ENCODE data around the gene S1PR4.

DNA sequence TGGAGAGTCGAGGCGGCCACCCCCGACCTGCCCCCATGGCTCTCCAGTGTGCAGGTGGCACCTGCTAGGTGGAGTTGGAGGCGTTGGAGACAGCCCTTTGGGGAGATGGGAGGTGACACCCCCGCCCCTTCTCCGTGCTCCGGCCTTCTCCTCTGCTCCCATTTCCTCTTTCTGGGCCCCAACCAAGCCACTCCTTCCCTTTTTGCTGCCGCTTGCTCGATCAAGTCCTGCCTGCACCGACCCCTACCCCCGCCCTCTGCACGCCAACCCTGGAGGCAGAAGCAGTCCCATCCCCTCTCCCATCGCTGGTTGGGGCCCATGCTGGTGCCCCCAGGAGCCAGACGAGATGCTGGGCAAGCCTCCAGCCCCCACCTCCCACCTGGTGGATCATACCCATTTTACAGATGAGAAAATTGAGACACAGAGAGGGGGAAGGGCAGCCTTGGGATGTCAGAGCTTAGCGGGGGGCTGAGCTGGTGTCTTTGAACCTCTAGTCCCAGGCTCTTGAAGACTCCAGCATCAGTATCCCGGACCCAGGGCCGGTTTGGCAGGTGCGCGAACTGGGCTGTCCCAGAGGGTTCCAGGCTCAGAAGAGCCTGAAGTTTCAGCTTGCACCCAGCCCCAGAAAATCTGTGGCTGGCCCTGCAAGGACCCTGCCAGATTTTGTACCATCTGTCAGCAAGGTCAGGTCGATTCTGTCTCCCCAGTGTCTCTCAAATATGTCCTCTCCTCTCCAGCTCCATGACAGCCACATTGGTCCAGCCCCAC lies 32.5 kb upstream of the S1PR4 start:
- TF ChIP-seq TCF7L2 (IDR thresholded peaks at IDR 0.05; ENCODE audit: low read depth, low read length) (no peak), CUX1 (CRISPR knock-in tag; IDR thresholded peaks at IDR 0.05) (no peak), TAF9B (IDR thresholded peaks at IDR 0.05; ENCODE audit: partially characterized antibody) (no peak), NRF1 (conservative IDR thresholded peaks at IDR 0.05 in 1 of 2, IDR thresholded peaks at IDR 0.05 in 1 of 2) (no peak), SIN3A (IDR thresholded peaks at IDR 0.05; ENCODE audit: borderline replicate concordance in 2 of 2, control insufficient read depth in 1 of 2, low read depth in 2 of 2, low read length in 2 of 2) (no peak), ATF4 (CRISPR knock-in tag; IDR thresholded peaks at IDR 0.05) (no peak), MAZ (CRISPR knock-in tag; conservative IDR thresholded peaks at IDR 0.05 in 1 of 2, IDR thresholded peaks at IDR 0.05 in 1 of 2) (no peak; a peak in 1 of 4 replicates), CTCF (IDR thresholded peaks at IDR 0.05 in 2 of 3, conservative IDR thresholded peaks at IDR 0.05 in 1 of 3; ENCODE audit: insufficient read depth in 2 of 3, low read depth in 1 of 3, low read length in 3 of 3) (no peak), FOXJ2 (tag; IDR thresholded peaks at IDR 0.05) (no peak), ZBTB40 (IDR thresholded peaks at IDR 0.05) (no peak), ZBTB40 (CRISPR knock-in tag; IDR thresholded peaks at IDR 0.05) (no peak), ZNF644 (tag; IDR thresholded peaks at IDR 0.05; ENCODE audit: low read depth) (no peak), ZNF311 (CRISPR knock-in tag; IDR thresholded peaks at IDR 0.05) (no peak)

All from K562 (cell line).